WERI-Rb-1 (cell line): ENCODE results near the gene LHFPL2.

ENCODE experiments used
- DNase-seq: peaks from one replicate; pipeline ENCODE4 v3.0.0-alpha.2; 2020
- H3K27ac ChIP-seq: fragments of 250-450 bp; sonication (Bioruptor Pico); 2 replicates; pipeline ENCODE4 v1.5.1; 2020; ENCODE audit warnings: mild to moderate bottlenecking, moderate library complexity
- H3K27me3 ChIP-seq: fragments of 250-450 bp; sonication (Bioruptor Pico); 2 replicates; pipeline ENCODE4 v1.5.1; 2021; ENCODE audit warnings: mild to moderate bottlenecking, low read depth, moderate library complexity; ENCODE audit not compliant: insufficient read depth, severe bottlenecking
- H3K36me3 ChIP-seq: fragments of 250-450 bp; sonication (Bioruptor Pico); 2 replicates; pipeline ENCODE4 v1.5.1; 2020; ENCODE audit warnings: mild to moderate bottlenecking, moderate library complexity
- H3K4me3 ChIP-seq: 2 replicates; pipeline ENCODE4 v1.5.1; 2011; ENCODE audit warnings: low read depth, mild to moderate bottlenecking, control low read depth, low read length
- H3K9me3 ChIP-seq: fragments of 250-450 bp; sonication (Bioruptor Pico); 2 replicates; pipeline ENCODE4 v1.5.1; 2021; ENCODE audit warnings: mild to moderate bottlenecking, moderate library complexity; ENCODE audit not compliant: severe bottlenecking
- CTCF ChIP-seq: IDR thresholded peaks from 2 replicates; pipeline ENCODE4 v1.5.1; 2011; ENCODE audit warnings: low read depth, mild to moderate bottlenecking, control low read depth, inconsistent platforms, low read length

LHFPL2 gene

GRCh38 chr5:78654386-78654785, 5.8 kb upstream of the LHFPL2 start:
- Histone ChIP-seq H3K27ac (no peak overlapping the region), H3K27me3 (no peaks in the 10 kb centered on the region), H3K36me3 (no peaks in the 10 kb centered on the region), H3K4me3 (no peak overlapping the region), H3K9me3 (no peaks in the 10 kb centered on the region)
- no peak for TF ChIP-seq CTCF
- DNase-seq: no peak

DNA sequence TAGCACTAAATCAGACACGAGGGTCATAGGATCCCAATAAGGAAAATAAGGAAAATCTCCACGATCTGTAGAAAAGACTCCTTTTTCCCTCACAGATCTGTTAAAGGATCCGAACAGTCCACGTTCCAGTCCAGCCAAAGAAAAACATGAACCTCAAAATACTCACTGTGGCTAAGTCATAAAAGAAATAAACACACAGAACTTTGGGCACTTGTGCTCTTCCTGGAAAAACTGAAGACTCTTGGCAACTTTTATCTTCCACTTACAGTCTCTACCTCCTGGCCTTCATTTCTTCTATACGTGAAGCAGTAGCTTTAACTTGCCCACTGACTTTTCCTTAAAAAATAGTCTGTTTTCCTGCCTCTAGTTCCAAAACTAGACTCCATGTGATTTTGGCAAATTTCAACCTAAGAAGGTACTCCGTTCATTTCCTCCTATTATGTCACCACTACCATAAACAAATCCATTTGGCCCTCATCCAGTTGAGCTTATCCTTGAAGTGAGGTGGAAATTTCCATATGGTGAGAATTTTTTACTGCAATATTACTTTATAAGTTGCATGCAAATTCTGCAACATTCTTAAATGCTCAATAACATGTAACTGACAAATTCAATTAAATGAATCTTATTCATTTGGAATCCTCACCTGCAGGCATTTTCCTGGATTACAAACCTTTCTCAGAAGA, 5.3 kb upstream of the LHFPL2 start:
- no peak for TF ChIP-seq CTCF
- Histone ChIP-seq H3K36me3 (no peaks in the 10 kb centered on the region), H3K4me3 (no peak overlapping the region), H3K9me3 (no peaks in the 10 kb centered on the region), H3K27ac (no peak overlapping the region), H3K27me3 (no peaks in the 10 kb centered on the region)
- no peak for DNase-seq

DNA sequence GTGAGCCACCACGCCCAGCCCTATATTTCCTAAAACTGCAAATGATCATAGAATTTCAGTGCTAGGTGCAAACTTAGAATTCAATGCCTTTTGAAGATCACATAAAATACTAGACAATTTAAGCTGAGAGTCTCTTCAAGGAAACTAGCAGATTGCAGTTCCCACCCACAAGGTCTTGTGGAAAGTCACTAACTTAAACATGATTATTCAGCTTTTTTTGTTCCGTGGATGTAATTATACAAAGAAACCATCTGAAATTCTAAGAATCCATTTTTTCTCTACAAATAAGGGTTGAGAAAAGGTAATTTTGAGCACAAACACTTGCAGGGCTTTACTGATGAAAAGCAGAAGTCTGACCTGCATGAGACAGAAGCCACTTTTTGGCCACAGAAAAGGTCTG, 4.5 kb upstream of the LHFPL2 start:
- no peak for TF ChIP-seq CTCF
- Histone ChIP-seq H3K9me3 (no peaks in the 10 kb centered on the region), H3K36me3 (no peaks in the 10 kb centered on the region; the same call in 1 of the 2 replicates), H3K4me3 (no peak overlapping the region), H3K27ac (no peak overlapping the region), H3K27me3 (no peaks in the 10 kb centered on the region)
- DNase-seq: no peak

DNA sequence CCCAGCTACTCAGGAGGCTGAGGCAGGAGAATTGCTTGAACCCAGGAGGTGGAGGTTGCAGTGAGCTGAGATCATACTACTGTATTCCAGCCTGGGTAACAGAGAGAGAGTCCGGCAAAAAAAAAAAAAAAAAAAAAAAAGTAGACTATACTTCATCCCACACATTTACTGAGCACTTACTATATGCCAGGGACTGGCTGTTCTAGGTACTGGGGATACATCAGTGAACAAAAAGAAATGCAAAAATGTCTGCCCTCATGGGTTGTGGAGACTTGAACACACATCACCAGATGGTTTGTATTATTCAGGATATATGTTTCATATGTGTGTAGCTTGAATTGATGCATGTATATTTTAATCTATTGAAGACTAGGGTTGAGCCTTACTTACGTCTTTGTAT, 2.9 kb upstream of the LHFPL2 start:
- Histone ChIP-seq H3K4me3 (no peak overlapping the region), H3K9me3 (no peaks in the 10 kb centered on the region), H3K27me3 (no peaks in the 10 kb centered on the region), H3K36me3 (peaks cover 2% of the 10 kb centered on the region; the same call in 1 of the 2 replicates), H3K27ac (no peak overlapping the region)
- no peak for TF ChIP-seq CTCF
- no peak for DNase-seq

GRCh38 chr5:78650531-78650930, 2.0 kb upstream of the LHFPL2 start:
- no peak for TF ChIP-seq CTCF
- Histone ChIP-seq H3K4me3 (no peak overlapping the region), H3K9me3 (no peaks in the 10 kb centered on the region), H3K27ac (no peak overlapping the region), H3K36me3 (peaks cover 11% of the 10 kb centered on the region), H3K27me3 (no peaks in the 10 kb centered on the region)
- no peak for DNase-seq

- DNase-seq: no peak
- Histone ChIP-seq H3K36me3 (peaks cover 11% of the 10 kb centered on the region), H3K4me3 (no peak overlapping the region), H3K27ac (no peak overlapping the region), H3K27me3 (no peaks in the 10 kb centered on the region), H3K9me3 (no peaks in the 10 kb centered on the region)
- no peak for TF ChIP-seq CTCF
Observed at GRCh38 chr5:78649861-78650496, 1.4 kb upstream of the LHFPL2 start.
